ENCODE measurements around the gene GYS1.
"Not testable (repeated sequence)": the region's sequence is repeated elsewhere in the genome, so short reads cannot be mapped to it uniquely, and the experiment has no call there.

Gene GYS1
- long read RNA-seq, transcript GYS1-202 (16 exons, 3,574 nt): major isoform, 30 of 36 reads
- long read RNA-seq, partial matches to known transcripts: 4 of 36 reads
- long read RNA-seq, other reads (novel, unspliced or antisense): 2 of 36 reads

GRCh38 chr19:48993175-48994034, at the start of gene GYS1, which contains the start of gene RUVBL2:
GYS1 (minus strand) TSS chr19:48993309; CDS start chr19:48993112, 197 bp downstream.
RUVBL2 (plus strand) TSS chr19:48993887; CDS start chr19:48993912, 25 bp downstream.
- TF ChIP-seq POLR2AphosphoS5 (IDR thresholded peaks at IDR 0.05; ENCODE audit: low read depth) (peak; percentile 97), REST (IDR thresholded peaks at IDR 0.05; ENCODE audit: insufficient replicate concordance, low read depth) (peak; percentile 60), GABPA (IDR thresholded peaks at IDR 0.05; ENCODE audit: low read depth) (peak; percentile 95), SPI1 (IDR thresholded peaks at IDR 0.05; ENCODE audit: borderline replicate concordance, low read depth) (peak; percentile 37; the same call in 1 of the 2 replicates)
- TF ChIP-seq, protein P1, sequence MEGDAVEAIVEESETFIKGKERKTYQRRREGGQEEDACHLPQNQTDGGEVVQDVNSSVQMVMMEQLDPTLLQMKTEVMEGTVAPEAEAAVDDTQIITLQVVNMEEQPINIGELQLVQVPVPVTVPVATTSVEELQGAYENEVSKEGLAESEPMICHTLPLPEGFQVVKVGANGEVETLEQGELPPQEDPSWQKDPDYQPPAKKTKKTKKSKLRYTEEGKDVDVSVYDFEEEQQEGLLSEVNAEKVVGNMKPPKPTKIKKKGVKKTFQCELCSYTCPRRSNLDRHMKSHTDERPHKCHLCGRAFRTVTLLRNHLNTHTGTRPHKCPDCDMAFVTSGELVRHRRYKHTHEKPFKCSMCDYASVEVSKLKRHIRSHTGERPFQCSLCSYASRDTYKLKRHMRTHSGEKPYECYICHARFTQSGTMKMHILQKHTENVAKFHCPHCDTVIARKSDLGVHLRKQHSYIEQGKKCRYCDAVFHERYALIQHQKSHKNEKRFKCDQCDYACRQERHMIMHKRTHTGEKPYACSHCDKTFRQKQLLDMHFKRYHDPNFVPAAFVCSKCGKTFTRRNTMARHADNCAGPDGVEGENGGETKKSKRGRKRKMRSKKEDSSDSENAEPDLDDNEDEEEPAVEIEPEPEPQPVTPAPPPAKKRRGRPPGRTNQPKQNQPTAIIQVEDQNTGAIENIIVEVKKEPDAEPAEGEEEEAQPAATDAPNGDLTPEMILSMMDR (IDR thresholded peaks at IDR 0.05; ENCODE audit: insufficient read depth, low read length): peak; percentile 84
- no peaks in the 10 kb centered on the region for H3K27me3 ChIP-seq (ENCODE audit: insufficient read depth, poor library complexity, severe bottlenecking)
- peak within 1 kb of the TSS; percentile 87 for H3K4me3 ChIP-seq (replicated peaks; ENCODE audit: insufficient read depth, low read length)
- peak; percentile 100 for DNase-seq (ENCODE audit: low read depth in 1 of 2, low spot score in 1 of 2)
- H3K27ac ChIP-seq (replicated peaks): peak within 1 kb of the TSS; percentile 92

DNA sequence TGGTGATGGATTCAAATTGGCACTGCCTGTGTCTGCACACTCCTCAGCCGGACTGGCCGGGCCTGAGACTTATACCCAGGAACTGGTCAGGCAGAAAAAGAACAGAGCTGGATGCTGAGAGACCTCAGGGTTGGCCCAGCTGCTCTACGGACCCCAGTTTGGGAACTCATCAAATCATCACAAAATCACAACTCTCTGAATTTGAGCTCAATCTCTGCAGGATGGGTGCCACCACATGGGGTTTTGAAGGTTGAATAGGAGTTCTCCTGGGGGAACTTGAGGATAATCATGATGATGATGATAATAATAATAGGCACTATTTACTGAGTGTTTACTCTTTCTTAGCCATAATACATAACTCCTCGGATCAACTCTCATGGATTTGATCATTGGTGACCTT, 49.6 kb upstream of the GYS1 start:
- not testable (repeated sequence) for H3K27me3 ChIP-seq (ENCODE audit: insufficient read depth, poor library complexity, severe bottlenecking); DNase-seq (ENCODE audit: low read depth in 1 of 2, low spot score in 1 of 2); H3K27ac ChIP-seq (replicated peaks); H3K4me3 ChIP-seq (replicated peaks; ENCODE audit: insufficient read depth, low read length)

DNA sequence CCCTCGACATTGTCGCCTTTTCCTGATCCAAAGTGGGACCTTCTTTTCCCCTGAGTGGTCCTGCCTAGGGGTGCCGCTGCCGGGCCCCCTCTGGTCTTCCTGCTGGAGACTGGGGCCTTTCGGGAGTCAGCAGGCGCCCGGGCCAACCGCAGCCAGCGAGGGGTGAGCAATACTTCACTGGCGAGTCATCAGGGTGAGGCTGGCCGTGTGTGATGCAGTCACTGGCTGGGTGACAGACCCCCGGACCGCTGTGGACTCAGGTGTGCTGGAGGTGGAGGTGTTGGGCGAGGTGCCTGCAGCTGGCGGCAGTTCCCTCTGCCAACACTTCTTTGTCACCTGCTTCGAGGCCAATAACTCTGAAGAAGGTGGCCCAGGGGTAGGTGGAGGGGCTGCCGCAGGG, 49.1 kb upstream of the GYS1 start:
- H3K27me3 ChIP-seq (ENCODE audit: insufficient read depth, poor library complexity, severe bottlenecking): no peaks in the 10 kb centered on the region
- H3K4me3 ChIP-seq (replicated peaks; ENCODE audit: insufficient read depth, low read length): no peak overlapping the region
- H3K27ac ChIP-seq (replicated peaks): no peak overlapping the region
- no peak for DNase-seq (ENCODE audit: low read depth in 1 of 2, low spot score in 1 of 2)
- TF ChIP-seq SPI1 (IDR thresholded peaks at IDR 0.05; ENCODE audit: borderline replicate concordance, low read depth): no peak
- no peak for TF ChIP-seq POLR2AphosphoS5 (IDR thresholded peaks at IDR 0.05; ENCODE audit: low read depth)
- no peak for TF ChIP-seq REST (IDR thresholded peaks at IDR 0.05; ENCODE audit: insufficient replicate concordance, low read depth)
- TF ChIP-seq, protein P1 (IDR thresholded peaks at IDR 0.05; ENCODE audit: insufficient read depth, low read length): no peak
- no peak for TF ChIP-seq GABPA (IDR thresholded peaks at IDR 0.05; ENCODE audit: low read depth)

GRCh38 chr19:49039736-49040135, 46.6 kb upstream of the GYS1 start:
- DNase-seq (ENCODE audit: low read depth in 1 of 2, low spot score in 1 of 2); H3K4me3 ChIP-seq (replicated peaks; ENCODE audit: insufficient read depth, low read length); H3K27ac ChIP-seq (replicated peaks); H3K27me3 ChIP-seq (ENCODE audit: insufficient read depth, poor library complexity, severe bottlenecking): not testable (repeated sequence)

GRCh38 chr19:49038557-49039276, 45.6 kb upstream of the GYS1 start:
- H3K27me3 ChIP-seq (ENCODE audit: insufficient read depth, poor library complexity, severe bottlenecking); H3K4me3 ChIP-seq (replicated peaks; ENCODE audit: insufficient read depth, low read length); H3K27ac ChIP-seq (replicated peaks); DNase-seq (ENCODE audit: low read depth in 1 of 2, low spot score in 1 of 2): not testable (repeated sequence)

- not testable (repeated sequence) for H3K27me3 ChIP-seq (ENCODE audit: insufficient read depth, poor library complexity, severe bottlenecking); DNase-seq (ENCODE audit: low read depth in 1 of 2, low spot score in 1 of 2); H3K4me3 ChIP-seq (replicated peaks; ENCODE audit: insufficient read depth, low read length); H3K27ac ChIP-seq (replicated peaks)
Observed at GRCh38 chr19:49038111-49038510, 45.0 kb upstream of the GYS1 start.
